Kidney (tissue), 14 donors: ENCODE measurements around the gene AP2A2. TPM values are rescaled to one million over a fixed set of nuclear protein-coding genes. Genes with fewer than 3 reads are reported as not detected.
A peak's percentile ranks its signal among the peaks of the same experiment; 100 is the strongest.

Experiments
- DNase-seq, 5 donors: peaks; one replicate each; pipeline ENCODE4 v3.0.0-alpha.2; 2013 to 2020
- FAIRE-seq: peaks from 2 replicates; lab custom pipeline; 2012; peaks lifted over from hg19 to GRCh38; lab: Jason Lieb, UNC
- H3K27ac ChIP-seq, 2 donors: one replicate each; pipeline ENCODE4 v1.7.0; 2013; ENCODE audit warnings: low read depth in 2 of 2, low read length in 2 of 2, inconsistent platforms in 1 of 2
- H3K27me3 ChIP-seq: one replicate; pipeline ENCODE4 v1.7.1; 2013; ENCODE audit warnings: low read length, inconsistent platforms; ENCODE audit not compliant: control insufficient read depth, insufficient read depth
- H3K36me3 ChIP-seq, 3 donors: one replicate each; pipeline versions ENCODE4 v1.7.0 to v1.7.1; 2013; ENCODE audit warnings: low read length in 3 of 3, control low read depth in 1 of 3, inconsistent platforms in 1 of 3; ENCODE audit not compliant: insufficient read depth in 3 of 3, control insufficient read depth in 2 of 3
- H3K4me1 ChIP-seq, 3 donors: one replicate each; pipeline versions ENCODE4 v1.7.0 to v1.7.1; 2013; ENCODE audit warnings: low read length in 3 of 3, inconsistent platforms in 1 of 3, low read depth in 1 of 3; ENCODE audit not compliant: control insufficient read depth in 2 of 3, insufficient read depth in 2 of 3
- H3K4me3 ChIP-seq, 3 donors: one replicate each; pipeline versions ENCODE4 v1.7.0 to v1.8.1; 2013; ENCODE audit warnings: low read length in 3 of 3, control low read depth in 1 of 3, inconsistent platforms in 1 of 3
- H3K9ac ChIP-seq, 3 donors: one replicate each; pipeline versions ENCODE4 v1.7.0 to v1.7.1; 2013; ENCODE audit warnings: low read length in 3 of 3, control low read depth in 1 of 3, inconsistent platforms in 1 of 3
- H3K9me3 ChIP-seq, 3 donors: one replicate each; pipeline versions ENCODE4 v1.7.0 to v1.7.1; 2013; ENCODE audit warnings: low read length in 3 of 3, control low read depth in 1 of 3, inconsistent platforms in 1 of 3; ENCODE audit not compliant: control insufficient read depth in 2 of 3, insufficient read depth in 1 of 3
- intact Hi-C: fragments of 100-400 bp; cut with DNase I; formaldehyde crosslinking; loops from one replicate; pipeline ENCODE4 v1.11.1; 2022
- polyA plus RNA-seq: library from polyadenylated mRNA; stranded (reverse); fragments of 350-450 nt; fragmentation: Illumina TruSeq; extraction: RNeasy Lipid Tissue Mini Kit (QIAGEN cat#74804); gene quantifications from one replicate; pipeline ENCODE4 v1.2.3, GENCODE V29; 2014; ENCODE audit warnings: low read depth, low replicate concordance; ENCODE audit not compliant: insufficient read depth
- total RNA-seq: library from RNA; stranded (reverse); fragmentation: NEBNext Ultra II Directional; extraction: Animal tissue kit (Norgen Biotek cat#: 25700); gene quantifications from one replicate; pipeline ENCODE4 v1.2.1, GENCODE V29; 2021
- TF ChIP-seq, protein P1 (sequence below): IDR thresholded peaks from 3 replicates; pipeline ENCODE4 v1.5.1; 2012; ENCODE audit warnings: mild to moderate bottlenecking, moderate library complexity, borderline replicate concordance; ENCODE audit not compliant: insufficient read depth; ENCODE audit errors: extremely low read depth
- donor health status: control.
- donor health status: control.
- donor health status: control.
- donor health status: control.
- donor health status: control.
- donor health status: DM: yes; HTN: yes; CAD: no.
- donor health status: Normal renal cell carcinoma (clear cell type).

AP2A2 gene
- total and polyA plus RNA-seq, 2 donors from 2014 or later, result 76.5 to 144 TPM

DNA sequence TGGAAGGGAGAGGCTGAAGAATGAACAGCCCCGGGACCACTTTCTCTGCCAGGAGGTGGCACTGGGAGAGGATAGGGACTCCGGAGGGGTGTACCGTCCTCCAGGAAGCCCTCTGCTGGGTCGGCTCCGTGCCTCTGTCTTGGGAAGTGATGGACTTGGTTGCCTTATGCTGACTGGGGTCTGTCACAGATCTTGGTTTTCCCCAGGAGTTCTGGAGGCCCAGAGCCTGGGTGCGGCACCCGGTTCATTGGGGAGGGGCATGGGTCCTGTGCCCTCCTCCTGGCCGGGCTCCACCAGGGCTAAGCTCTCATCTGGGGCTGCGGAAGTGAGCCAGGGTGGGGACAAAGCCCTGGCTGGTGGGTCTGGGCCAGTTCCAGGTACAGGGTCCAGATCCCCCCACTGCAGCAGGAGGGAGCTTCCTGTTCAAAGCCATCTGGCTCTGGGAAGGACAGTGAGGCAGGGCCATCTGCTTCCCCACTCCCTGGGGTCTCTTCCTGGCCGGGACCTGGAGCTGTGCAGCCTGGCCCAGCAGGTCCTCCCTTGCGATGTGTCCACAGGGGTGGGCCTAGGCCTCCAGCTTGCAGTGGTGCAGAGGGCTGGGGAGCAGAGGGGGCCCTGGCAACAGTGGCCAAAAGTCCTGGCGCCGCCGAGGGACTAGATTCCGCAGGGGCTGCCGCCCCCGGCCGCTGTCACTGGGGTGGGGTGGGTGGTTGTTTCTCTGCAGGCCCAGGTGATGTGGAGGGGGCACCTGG, 1.1 kb upstream of the AP2A2 start:
- Histone ChIP-seq H3K9me3 (no peaks in the 10 kb centered on the region), H3K4me3 (no peak overlapping the region), H3K36me3 (no peaks in the 10 kb centered on the region), H3K27ac (no peak overlapping the region), H3K9ac (no peak overlapping the region), H3K4me1 (peaks cover 0 to 23% (median 18%) of the 10 kb centered on the region in 3 donors), H3K27me3 (no peaks in the 10 kb centered on the region)
- FAIRE-seq, result no peak
- intact Hi-C loops, result no loop called here
- peak in 2 of 5 donors; percentile 72 to 80 for DNase-seq
- TF ChIP-seq, protein P1, sequence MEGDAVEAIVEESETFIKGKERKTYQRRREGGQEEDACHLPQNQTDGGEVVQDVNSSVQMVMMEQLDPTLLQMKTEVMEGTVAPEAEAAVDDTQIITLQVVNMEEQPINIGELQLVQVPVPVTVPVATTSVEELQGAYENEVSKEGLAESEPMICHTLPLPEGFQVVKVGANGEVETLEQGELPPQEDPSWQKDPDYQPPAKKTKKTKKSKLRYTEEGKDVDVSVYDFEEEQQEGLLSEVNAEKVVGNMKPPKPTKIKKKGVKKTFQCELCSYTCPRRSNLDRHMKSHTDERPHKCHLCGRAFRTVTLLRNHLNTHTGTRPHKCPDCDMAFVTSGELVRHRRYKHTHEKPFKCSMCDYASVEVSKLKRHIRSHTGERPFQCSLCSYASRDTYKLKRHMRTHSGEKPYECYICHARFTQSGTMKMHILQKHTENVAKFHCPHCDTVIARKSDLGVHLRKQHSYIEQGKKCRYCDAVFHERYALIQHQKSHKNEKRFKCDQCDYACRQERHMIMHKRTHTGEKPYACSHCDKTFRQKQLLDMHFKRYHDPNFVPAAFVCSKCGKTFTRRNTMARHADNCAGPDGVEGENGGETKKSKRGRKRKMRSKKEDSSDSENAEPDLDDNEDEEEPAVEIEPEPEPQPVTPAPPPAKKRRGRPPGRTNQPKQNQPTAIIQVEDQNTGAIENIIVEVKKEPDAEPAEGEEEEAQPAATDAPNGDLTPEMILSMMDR, result no peak

GRCh38 chr11:925158-925495, 543 bp upstream of the AP2A2 start:
- Histone ChIP-seq H3K36me3 (no peaks in the 10 kb centered on the region), H3K27me3 (no peaks in the 10 kb centered on the region), H3K9ac (no peak overlapping the region), H3K4me1 (peaks cover 0 to 24% (median 19%) of the 10 kb centered on the region in 3 donors), H3K9me3 (no peaks in the 10 kb centered on the region), H3K27ac (peak overlapping the region in 1 of 2 donors; percentile 67), H3K4me3 (no peak overlapping the region)
- TF ChIP-seq, protein P1, result no peak
- peak in 2 of 5 donors; percentile 51 to 89 for DNase-seq
- FAIRE-seq, result no peak
- intact Hi-C loops, result no loop called here

DNA sequence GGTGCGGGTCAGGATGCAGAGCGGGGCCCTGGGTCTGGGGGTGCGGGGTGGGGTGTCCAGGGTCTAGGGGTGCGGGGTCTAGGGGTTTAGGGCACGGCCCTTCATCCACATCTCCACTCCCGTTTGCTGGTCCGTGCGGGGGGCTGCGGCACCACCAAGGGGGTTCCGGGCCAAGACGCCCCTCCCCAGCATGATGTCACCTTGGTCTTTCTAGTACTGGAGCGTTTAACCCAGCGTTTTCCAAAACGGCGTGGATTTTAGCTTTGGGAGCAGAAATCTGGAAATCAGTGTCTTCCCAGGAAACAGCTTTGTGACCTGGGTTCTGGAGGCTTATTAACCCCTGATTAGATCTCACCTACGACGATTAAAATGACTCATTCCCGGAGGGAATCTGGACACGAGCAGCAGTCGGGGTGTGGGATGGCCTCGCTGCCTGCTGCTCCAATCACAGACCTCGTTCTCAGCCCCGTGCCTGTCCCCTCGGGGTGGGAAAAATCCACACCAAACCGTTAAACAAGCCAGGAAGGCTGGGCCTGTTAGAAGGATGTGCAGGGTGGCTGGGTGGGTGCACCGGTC, 759 bp downstream of the AP2A2 start:
- Histone ChIP-seq H3K27me3 (no peaks in the 10 kb centered on the region), H3K9ac (peak overlapping the region; percentile 58 to 74 (median 68)), H3K27ac (peak overlapping the region; percentile 56 to 82), H3K4me1 (peaks cover 0 to 31% (median 27%) of the 10 kb centered on the region in 3 donors), H3K9me3 (no peaks in the 10 kb centered on the region), H3K36me3 (no peaks in the 10 kb centered on the region), H3K4me3 (peak overlapping the region; percentile 68 to 79 (median 75))
- FAIRE-seq, result no peak
- intact Hi-C loops, result no loop called here
- DNase-seq, result peak in 4 of 5 donors; percentile 51 to 82 (median 70)
- TF ChIP-seq, protein P1, result no peak
